Stimulated activated CD4-positive, alpha-beta T cell treated with anti-CD3 and anti-CD28 coated beads, Interleukin-4, amount 100 ng/mL, for 48 hours (primary cell): ENCODE measurements around the gene CAPS.
"Not testable (repeated sequence)": the region's sequence is repeated elsewhere in the genome, so short reads cannot be mapped to it uniquely, and the experiment has no call there.

Source experiments
- DNase-seq, 2 donors: peaks; one replicate each; pipeline ENCODE4 v3.0.0-alpha.2; 2020; ENCODE audit warnings: low read depth in 2 of 2

The CAPS gene

GRCh38 chr19:5913739-5914357 lies at the start of gene CAPS:
Gene CAPS (plus strand): TSS chr19:5914254. CDS start chr19:5914407, 153 bp downstream.
- DNase-seq, result no peak

GRCh38 chr19:5864725-5865486 lies 49.1 kb upstream of the CAPS start:
- no peak for DNase-seq

GRCh38 chr19:5865772-5866171 lies 48.3 kb upstream of the CAPS start:
- no peak for DNase-seq

- no peak for DNase-seq
Observed at GRCh38 chr19:5867201-5868136, 46.6 kb upstream of the CAPS start.

GRCh38 chr19:5870986-5871394 lies 43.1 kb upstream of the CAPS start:
- no peak for DNase-seq

- no peak for DNase-seq
Observed at GRCh38 chr19:5873617-5874199, 40.3 kb upstream of the CAPS start.

GRCh38 chr19:5874496-5874895 lies 39.6 kb upstream of the CAPS start:
- DNase-seq, result not testable (repeated sequence)

- no peak for DNase-seq
Observed at GRCh38 chr19:5877427-5877826, 36.6 kb upstream of the CAPS start.

GRCh38 chr19:5877882-5878281 lies 36.2 kb upstream of the CAPS start:
- DNase-seq, result no peak

GRCh38 chr19:5880196-5880595 lies 33.9 kb upstream of the CAPS start:
- DNase-seq, result no peak

- DNase-seq, result no peak
Observed at GRCh38 chr19:5880604-5881078, 33.4 kb upstream of the CAPS start.

- DNase-seq, result no peak
Observed at GRCh38 chr19:5881543-5882299, 32.3 kb upstream of the CAPS start.

- DNase-seq, result no peak
Observed at GRCh38 chr19:5882421-5882968, 31.6 kb upstream of the CAPS start.

GRCh38 chr19:5883157-5883873 lies 30.7 kb upstream of the CAPS start:
- not testable (repeated sequence) for DNase-seq

- DNase-seq, result not testable (repeated sequence)
Observed at GRCh38 chr19:5884065-5884811, 29.8 kb upstream of the CAPS start.

GRCh38 chr19:5889288-5889971 lies 24.6 kb upstream of the CAPS start:
- no peak for DNase-seq

- DNase-seq, result no peak
Observed at GRCh38 chr19:5890099-5890498, 24.0 kb upstream of the CAPS start.

GRCh38 chr19:5891572-5891937 lies 22.5 kb upstream of the CAPS start:
- no peak for DNase-seq
